GM19455 (cell line): ENCODE measurements around the gene CDADC1.
A peak's percentile ranks its signal among the peaks of the same experiment; 100 is the strongest.

Source experiments
- ATAC-seq: cut with Tn5 transposase; IDR thresholded peaks from one replicate; pipeline ENCODE4 v1.9.1; 2021; ENCODE audit not compliant: unreplicated experiment

CDADC1 gene

GRCh38 chr13:49247643-49248621 lies at the start of gene CDADC1:
Gene CDADC1, plus strand, starts transcription at chr13:49247925. Its CDS starts 113 bp downstream, at chr13:49248038.
- peak; percentile 98 for ATAC-seq

- ATAC-seq, result no peak
Measured at GRCh38 chr13:49206641-49207040, 41.1 kb upstream of the CDADC1 start.

GRCh38 chr13:49208619-49209018 lies 39.1 kb upstream of the CDADC1 start:
- ATAC-seq, result no peak

DNA sequence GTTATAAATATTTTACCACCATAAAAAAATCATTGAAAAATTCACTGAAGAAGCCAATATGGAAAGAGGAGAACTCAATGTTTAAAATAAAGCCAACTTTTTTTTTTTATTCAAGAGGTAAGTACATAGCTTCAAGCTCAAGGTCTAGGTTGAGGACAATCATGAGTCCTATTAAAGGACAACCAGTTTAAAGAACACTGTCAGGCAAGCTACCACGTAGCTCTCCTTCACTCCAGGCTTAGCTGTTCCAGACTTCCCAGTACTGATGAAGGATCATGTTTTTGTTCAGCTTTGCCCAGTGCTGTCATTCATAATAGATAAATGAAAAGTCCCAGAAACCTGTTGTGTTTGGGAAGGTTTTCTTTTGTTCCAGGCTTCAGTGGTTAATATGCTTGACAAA lies 37.6 kb upstream of the CDADC1 start:
- no peak for ATAC-seq

DNA sequence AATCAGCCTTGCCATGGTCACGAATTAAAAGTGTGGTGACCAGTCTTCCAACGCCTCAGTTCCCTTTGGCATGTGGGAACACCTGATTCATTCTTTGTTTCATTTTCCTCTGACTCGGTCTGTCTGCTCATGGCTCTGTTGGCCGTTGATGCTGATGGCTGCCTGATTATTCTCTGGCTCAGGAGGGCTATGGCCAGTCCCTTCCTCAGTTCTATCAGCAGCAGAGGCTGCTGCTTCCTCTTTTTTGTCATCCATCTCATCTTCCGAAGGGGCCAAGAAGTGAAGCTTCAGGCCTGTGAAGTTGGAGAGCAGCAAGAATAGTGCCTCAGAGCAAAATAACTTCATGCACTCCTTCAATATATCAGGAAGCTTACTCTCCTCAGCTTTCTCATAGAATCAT lies 37.1 kb upstream of the CDADC1 start:
- no peak for ATAC-seq

- ATAC-seq, result no peak
Measured at GRCh38 chr13:49213539-49213938, 34.2 kb upstream of the CDADC1 start.

GRCh38 chr13:49213997-49214916 lies 33.5 kb upstream of the CDADC1 start:
- no peak for ATAC-seq

DNA sequence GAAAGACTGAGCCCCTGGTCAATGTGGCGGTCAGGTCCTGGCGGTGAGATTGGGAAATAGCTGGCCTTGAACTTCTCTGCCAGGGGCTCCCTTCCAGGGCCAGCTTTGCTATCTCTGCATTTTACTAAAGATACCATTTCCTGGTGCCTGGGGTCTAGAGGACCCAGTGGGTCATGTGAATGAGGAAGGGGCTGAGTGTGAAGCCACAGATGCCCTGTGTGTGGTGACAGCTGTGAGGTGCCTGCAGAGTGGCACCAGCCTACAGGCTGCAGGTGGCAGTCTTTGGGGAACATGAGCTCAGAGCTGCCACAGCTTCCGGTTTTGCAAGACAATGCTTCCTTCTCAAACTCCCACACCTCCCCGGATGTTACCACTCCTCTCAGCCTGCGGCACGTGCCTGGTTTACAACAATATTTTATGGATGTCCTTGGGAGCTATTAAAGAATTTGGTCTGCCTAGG lies 32.8 kb upstream of the CDADC1 start:
- ATAC-seq, result no peak

DNA sequence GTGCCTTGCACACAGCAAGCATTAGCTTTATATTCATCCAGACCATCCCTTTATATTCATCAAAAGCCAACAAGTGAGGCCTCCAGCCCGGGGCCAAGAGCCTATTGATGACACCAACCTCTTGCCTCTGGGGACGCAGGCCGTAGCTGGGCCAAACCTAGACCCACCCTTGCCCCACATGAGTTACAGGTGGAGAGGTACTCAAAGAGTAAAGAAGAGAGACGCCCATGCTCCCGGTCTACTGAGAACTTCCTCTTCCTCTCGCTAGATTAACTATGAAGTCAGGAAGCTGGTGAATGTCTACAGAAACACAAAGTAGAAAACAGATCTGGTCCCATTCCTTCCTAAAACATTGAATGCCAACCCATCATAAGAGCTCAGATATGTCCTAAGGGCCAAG lies 31.4 kb upstream of the CDADC1 start:
- ATAC-seq, result no peak

DNA sequence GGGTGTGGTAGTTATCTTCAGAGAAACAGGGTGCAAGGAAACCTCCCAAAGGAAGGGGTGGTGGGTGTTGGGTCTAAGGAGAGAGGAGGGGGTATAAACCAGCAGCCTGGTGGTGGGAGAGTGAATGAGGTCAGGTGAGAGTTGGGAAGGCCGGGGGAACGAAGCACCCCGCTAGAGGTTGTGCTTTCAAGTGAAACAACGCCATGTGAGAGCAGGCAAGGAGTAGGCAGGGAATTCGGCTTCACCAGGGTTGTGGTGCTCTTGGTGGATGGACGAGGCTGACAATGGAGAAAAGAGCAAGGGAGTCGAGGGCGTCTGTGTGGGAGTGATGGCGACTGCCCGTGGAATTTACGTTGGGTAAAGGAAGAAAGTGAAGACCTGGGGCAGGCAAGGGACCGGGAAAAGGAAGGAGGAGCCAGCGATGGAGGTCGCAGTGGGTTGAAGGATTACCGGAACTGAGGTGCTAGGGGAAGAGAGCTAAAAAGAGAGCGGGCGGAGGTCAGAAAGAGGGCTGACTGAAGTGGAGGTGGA lies 29.7 kb upstream of the CDADC1 start:
- ATAC-seq, result no peak

- no peak for ATAC-seq
Measured at GRCh38 chr13:49218493-49219051, 29.2 kb upstream of the CDADC1 start.

DNA sequence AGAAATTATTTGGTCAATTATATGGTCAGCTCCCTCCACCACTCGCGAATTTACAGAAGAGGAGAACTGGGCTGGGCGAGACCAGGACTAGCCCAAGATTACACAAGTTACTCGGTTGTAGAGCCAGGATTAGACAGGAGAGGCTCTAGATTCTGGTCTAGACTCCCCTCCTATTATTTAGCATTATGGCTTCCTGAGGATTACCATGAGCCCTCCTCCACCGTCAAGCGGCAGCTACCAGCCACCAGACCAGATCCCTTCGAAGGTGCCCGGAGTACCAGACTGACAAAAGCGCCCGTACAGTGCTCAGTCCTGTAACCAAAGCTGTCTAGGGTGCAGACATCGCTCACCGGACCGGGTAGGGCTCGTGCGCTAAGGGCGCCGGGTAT lies 28.1 kb upstream of the CDADC1 start:
- ATAC-seq, result no peak

GRCh38 chr13:49220036-49220855 lies 27.5 kb upstream of the CDADC1 start, which contains the start of gene MLNR:
Gene MLNR, plus strand, starts transcription at chr13:49220338. Its CDS starts 0 bp downstream, at chr13:49220338.
- no peak for ATAC-seq

- ATAC-seq, result no peak
Measured at GRCh38 chr13:49220856-49221589, 26.7 kb upstream of the CDADC1 start.

DNA sequence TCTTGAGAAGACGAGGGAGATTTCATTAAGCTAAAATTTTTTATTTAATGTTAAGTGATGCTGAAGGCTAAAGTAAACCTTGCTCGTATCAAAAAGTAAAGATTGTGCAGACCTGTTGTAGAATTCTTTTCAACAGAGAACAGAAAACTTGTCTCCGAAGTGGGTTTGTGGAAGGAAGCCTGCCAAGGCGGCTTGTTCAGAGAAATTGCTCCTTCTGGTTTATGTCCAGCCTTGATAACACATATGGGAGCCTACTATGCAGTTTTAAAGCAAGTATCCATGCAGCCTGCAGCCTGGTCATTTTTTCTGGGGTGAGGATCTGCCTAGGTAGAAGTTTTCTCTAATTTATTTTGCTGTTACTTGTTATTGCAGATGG lies 26.1 kb upstream of the CDADC1 start:
- no peak for ATAC-seq

DNA sequence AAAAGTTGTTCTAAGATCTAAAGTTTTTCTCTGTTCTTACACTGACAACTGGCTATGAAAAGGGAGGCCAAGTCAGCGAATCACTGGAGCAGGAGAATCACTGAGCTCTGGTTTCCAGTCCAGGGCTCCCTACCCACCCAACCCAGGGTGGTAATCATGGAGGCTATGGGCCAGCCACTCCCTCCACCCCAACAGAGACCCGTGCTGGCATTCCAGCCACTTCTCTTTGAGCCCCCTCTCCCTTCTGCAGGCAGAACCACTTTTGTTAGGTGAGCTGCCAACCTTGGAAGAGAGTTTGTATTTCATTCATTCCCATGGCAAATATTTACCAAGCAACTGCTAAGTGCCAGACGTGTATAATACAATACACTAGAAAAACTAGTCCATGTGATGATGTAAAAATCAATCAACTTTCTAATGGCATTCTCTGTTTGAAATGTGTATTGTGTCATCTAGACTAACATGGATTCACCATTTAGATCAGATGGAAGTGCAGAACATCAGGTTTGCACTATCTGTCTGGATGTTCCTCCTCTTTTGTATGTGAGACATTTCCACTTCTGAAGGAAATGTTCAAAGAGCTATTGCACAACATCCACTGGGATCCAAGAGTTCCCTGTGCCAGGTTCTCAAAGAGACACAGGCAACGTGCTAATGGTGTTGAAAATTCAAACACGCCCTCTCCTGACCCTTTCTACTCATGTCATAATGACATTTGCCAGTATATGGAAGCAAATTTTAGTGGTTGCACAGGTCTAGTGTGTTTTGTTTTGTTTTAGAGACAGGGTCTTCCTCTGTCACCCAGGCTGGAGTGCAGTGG lies 22.3 kb upstream of the CDADC1 start:
- ATAC-seq, result no peak

GRCh38 chr13:49226613-49227012 lies 21.1 kb upstream of the CDADC1 start:
- ATAC-seq, result no peak

DNA sequence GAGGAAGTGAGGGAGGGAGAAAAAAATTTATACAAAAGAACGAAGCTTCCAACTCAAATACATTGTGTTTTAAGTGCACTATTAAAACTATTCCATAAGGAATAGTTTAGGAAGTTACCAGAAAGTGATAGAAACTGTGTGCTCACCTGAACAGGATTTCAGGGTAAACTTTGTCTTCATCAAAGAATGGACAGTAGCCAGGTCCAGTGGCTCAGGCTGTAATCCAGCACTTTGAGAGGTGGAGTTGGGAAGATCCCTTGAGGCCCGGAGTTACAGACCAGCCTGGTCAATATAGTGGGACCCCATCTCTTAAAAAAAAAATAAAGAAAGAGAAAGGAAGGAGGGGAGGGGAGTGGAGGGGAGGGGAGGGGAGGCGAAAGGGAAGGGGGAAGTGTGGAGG lies 13.0 kb upstream of the CDADC1 start:
- ATAC-seq, result no peak
